Putamen (tissue), 1 donor: Measurements from ENCODE around the gene OR10R2.

ENCODE experiments used
- DNase-seq: peaks from one replicate; pipeline ENCODE4 v3.0.0-alpha.2; 2016; ENCODE audit warnings: low spot score

OR10R2 gene

DNA sequence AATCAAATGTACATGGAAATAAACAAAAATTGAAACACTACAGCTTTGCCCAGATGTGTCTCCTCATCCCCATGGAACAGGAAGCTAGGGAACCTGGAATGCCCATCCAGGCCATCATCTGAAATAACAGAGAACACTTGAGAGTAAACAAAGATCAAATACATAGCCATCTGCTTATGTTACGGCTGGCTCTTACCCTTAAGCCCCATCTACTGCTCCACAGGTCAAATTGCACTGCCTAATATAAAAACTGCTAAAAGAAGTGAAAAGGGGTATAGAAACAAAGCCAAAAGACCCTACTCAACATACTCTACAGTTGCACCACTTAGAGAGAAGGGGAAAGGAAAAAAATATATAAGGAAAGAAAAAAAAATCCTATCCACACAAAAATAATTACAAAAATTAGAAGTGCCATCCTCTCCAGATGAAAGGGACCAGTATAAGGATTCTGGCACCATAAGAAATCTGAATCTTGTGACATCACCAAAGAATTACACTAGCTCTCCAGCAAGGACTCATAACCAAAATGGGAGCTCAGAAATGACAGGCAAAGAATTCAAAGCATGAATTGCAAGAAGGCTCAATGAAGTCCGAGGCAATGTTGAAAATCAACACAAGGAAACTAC, 55.3 kb downstream of the OR10R2 start:
- peak; percentile 32 for DNase-seq
